ENCODE data around the gene GGACT.
"Not testable (repeated sequence)": the region's sequence is repeated elsewhere in the genome, so short reads cannot be mapped to it uniquely, and the experiment has no call there.

GGACT gene

GRCh38 chr13:100600915-100601314 is 12.3 kb upstream of the GGACT start:
- DNase-seq (ENCODE audit: low read depth in 2 of 2), result no peak

DNA sequence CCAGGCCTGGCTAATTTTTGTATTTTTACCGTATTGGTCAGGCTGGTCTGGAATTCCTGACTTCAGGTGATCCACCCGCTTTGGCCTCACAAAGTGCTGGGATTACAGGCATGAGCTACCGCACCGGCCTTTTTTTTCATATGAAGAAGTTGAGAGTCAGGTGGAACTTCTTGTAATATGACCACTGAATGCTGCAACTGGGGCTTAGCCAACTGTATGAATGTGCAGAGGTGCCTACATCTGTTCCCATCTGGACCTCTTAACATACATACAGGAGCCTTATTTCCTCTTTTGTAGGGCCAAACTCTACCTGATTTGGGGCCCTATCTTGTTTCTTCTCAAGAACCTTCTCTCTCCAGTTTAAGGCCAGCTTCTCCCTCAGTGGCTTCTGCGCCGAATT is 11.9 kb upstream of the GGACT start:
- no peak for DNase-seq (ENCODE audit: low read depth in 2 of 2)

- no peak for DNase-seq (ENCODE audit: low read depth in 2 of 2)
These were observed 8.7 kb upstream of the GGACT start for GRCh38 chr13:100597253-100597652.

DNA sequence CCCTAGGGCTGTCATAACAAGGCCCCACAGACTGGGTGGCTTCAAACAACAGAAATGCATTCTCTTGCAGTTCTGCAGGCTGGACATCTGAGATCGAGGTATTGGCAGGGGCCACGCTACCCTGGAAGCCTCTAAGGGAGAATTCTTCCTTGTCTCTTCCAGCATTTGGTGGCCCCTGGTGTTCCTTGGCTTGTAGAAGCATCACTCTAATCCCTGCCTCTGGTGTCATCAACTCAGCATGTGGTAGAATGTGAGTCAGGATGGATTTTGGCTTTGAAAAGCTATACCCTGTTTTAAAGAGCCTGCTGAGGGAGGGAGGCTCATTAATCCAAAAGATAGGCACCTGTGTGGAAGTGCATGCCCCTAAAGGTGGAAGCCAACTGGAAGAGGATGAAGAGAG is 7.9 kb upstream of the GGACT start:
- no peak for DNase-seq (ENCODE audit: low read depth in 2 of 2)

DNA sequence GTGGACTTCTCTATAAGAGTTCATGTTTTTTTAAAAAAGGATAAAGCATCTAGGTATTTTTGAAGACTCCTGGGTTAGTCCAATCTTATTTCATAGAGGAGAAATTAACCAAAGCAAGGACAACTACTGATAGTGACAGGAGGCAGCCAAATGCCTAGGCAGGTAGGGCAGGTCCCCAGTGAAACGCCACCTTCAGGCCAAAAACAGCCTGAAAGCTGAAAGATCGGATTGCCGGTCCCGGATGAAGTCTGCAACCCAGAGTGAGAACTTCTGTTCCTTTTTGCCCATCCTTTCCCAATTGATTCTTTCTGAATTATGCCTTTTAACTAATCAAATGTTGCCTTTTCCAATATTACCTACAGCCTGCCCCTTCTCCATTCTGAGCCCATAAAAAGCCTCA is 6.1 kb upstream of the GGACT start:
- DNase-seq (ENCODE audit: low read depth in 2 of 2), result no peak

GRCh38 chr13:100594255-100594654 is 5.7 kb upstream of the GGACT start:
- DNase-seq (ENCODE audit: low read depth in 2 of 2), result no peak

DNA sequence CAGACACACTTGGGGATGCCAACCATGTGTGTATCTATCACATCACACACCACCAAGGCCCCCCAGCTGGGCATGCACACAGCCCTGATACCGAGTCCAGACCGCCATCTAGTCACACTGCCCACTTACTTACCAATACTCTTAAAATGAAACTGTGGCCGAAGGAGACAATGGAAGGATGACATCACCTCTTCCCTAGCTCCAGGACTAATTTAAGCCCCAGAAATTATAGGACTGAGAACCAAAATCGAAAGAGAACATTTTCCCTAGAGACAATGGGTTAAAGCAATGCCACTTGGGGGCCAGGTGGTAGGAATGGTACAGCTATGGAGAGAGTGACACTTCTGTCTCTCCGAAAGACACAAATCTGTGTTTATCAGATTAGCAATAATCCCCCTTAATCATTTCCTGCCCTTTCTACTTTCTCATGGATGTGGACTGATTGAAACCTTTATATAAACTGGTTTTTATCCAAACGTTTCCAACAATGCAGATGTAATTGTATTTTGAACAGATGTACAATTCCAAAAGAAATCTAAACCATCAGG is 663 bp upstream of the GGACT start:
- DNase-seq (ENCODE audit: low read depth in 2 of 2), result no peak

- no peak for DNase-seq (ENCODE audit: low read depth in 2 of 2)
These were observed 3.7 kb downstream of the GGACT start for GRCh38 chr13:100584896-100585295.

- no peak for DNase-seq (ENCODE audit: low read depth in 2 of 2)
These were observed 7.1 kb downstream of the GGACT start for GRCh38 chr13:100581504-100581903.

- no peak for DNase-seq (ENCODE audit: low read depth in 2 of 2)
These were observed 7.6 kb downstream of the GGACT start for GRCh38 chr13:100581030-100581429.

DNA sequence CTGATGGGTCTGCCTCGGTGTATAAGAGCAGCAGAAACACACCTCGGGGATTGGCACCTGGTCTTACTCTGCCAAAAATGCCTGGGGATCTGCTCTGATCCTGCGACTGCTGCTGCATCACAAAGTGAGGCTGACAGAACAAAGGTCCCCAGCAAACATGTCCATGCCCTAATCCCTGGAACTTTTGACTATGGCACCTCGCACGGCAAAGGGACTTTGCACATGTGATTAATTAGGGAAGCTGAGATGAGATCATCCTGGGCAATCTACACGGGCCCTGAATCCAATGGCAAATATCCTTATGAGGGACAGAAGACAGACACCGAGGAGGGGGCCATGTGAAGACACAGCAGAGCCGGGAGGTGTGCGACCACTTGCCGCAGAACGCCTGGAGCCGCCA is 8.5 kb downstream of the GGACT start:
- DNase-seq (ENCODE audit: low read depth in 2 of 2), result no peak

DNA sequence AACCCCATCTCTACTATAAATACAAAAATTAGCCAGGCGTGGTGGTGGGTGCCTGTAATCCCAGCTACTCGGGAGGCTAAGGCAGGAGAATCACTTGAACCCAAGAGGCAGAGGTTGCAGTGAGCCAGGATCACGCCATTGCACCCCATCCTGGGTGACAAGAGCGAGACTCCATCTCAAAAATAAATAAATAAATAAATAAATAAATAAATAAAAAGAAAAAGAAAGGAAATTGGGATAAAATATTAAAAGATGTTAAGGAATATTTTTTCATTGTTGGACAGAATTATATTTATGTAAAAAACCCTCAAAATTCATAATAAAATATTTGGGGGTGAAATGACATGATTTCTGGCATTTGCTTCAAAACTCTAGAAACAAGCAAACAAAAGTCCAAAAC is 11.3 kb downstream of the GGACT start:
- DNase-seq (ENCODE audit: low read depth in 2 of 2), result not testable (repeated sequence)

DNA sequence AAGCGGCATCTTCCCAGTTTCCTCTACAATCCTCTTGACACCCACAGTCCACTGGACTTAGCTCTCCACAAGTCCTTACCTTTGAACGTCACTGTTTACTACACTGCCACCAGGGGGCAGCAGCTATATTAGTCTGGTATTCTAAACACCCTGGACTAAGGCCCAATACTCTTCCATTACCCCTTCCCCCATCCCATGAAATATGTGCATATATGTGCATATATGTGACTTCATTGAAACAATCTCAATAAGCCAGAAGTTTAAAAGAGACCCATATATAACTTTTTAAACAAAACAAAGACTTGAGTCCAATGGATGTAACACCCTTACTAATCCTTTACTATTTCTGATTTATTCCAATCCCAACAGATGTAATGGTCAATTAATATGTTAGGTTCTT is 15.5 kb downstream of the GGACT start:
- DNase-seq (ENCODE audit: low read depth in 2 of 2), result peak; percentile 49 to 58

GRCh38 chr13:100566543-100566942 is 22.0 kb downstream of the GGACT start:
- no peak for DNase-seq (ENCODE audit: low read depth in 2 of 2)

GRCh38 chr13:100565286-100565685 is 23.3 kb downstream of the GGACT start:
- no peak for DNase-seq (ENCODE audit: low read depth in 2 of 2)

DNA sequence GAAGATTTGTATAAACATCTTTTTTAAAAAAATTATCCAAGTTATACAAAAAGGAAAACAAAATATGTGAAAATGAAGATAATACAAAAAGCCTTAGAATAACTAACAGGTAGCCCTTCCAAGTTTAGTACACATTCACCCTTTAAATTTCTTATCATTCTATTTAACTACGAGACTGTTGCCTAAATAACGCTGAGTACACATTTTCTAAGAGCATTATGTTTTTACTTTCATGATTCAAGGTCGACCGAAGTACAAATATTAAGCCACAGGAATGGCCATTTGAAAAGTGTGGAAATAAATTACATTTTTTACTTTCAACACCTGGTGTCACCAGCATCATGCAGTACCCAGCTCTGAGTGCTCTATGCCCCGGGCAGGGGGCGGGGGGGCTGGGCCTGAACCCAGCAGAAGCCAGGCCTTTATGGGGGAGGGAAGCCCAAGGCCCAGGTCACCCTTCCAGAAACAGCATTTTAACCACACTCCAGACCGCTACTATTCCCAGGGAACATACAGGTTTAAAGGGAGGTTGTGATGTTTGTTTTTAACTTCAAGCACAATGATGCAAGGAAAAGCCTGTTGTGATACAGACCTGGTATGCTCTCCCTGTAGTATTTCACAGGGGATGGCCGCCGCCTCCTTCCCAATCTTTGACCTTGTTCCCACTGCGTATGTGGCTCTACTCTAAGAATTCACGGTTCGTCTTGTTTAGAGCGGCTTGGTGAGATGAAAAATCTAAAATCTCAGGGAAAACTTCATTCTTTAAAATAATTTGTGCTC is 24.0 kb downstream of the GGACT start:
- no peak for DNase-seq (ENCODE audit: low read depth in 2 of 2)

GRCh38 chr13:100563779-100564178 is 24.8 kb downstream of the GGACT start:
- no peak for DNase-seq (ENCODE audit: low read depth in 2 of 2)

DNA sequence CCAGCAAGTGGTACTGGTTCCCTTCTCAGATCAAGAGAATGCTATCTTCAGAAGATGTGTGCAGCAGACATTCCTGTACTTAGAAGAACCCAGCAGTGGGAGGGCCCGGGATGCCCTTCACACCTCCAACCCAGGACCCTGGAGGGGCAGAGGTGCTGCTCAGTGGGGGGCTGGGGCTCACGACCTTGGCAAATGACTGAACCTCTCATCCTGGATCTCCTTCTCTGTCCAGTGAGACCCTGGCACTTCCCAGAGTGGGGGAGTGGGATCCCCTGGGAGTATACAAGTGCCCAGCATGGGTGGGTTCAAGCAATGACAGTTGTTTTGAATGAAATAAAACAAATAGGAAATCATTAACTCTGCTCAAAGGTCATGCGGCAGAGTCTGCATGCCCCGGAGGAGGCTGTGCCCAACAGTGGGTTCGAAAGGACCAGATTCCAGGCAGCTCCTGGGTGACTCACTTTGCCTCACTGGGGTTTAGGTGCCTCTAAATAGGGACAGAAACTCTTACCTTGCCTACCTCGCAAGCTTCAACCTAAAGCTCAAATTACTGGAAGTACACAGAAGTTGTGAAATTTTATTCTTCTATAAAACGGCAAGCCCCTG is 26.9 kb downstream of the GGACT start:
- DNase-seq (ENCODE audit: low read depth in 2 of 2), result no peak

DNA sequence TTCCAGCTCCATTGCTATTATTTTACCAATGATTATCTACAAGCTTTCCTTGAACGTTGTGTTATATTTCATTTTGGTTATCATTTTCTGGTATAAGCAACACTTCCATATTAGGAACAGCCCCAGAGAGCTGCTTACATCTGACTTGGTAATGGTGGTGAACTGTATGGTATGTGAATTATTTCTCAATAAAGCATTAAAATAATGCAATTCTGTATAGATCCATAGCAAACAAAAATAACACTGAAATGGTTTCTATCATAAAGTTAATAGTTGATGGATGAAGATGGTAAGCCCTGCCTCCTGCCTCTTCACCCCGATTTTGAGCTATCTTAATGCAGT is 27.5 kb downstream of the GGACT start:
- no peak for DNase-seq (ENCODE audit: low read depth in 2 of 2)

DNA sequence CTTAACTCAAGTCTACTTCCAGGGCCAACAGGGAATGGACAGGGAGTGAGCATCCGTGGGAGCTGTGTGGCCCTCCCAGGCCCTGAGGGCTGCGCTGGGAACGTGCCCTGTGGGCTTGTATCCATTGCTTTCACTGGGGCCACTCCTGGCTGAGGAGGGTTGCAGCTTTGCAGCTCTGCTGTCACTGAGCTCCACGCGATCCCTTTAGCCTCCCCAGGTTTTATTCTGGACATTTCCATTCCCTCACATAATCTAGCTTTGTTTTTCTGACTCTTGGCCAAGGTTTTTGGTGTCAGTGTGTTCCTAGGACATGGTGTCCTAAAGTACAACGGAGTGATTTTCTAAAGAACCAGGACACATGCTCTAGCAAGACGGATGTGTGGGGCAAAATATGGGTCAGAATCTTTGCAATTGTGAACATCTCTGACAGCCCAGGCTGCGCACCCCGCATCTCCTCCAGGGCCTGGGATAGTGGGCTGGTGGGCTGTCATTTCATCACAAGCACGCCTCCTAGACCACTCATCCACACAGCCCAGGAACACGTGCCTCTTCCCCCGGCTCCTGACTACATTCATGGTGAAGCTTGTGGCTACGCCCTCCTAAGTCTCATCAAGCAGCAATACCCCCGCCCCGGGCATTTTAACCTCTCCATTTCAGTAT is 28.0 kb downstream of the GGACT start:
- DNase-seq (ENCODE audit: low read depth in 2 of 2), result no peak

GRCh38 chr13:100559886-100560285 is 28.7 kb downstream of the GGACT start:
- DNase-seq (ENCODE audit: low read depth in 2 of 2), result no peak

DNA sequence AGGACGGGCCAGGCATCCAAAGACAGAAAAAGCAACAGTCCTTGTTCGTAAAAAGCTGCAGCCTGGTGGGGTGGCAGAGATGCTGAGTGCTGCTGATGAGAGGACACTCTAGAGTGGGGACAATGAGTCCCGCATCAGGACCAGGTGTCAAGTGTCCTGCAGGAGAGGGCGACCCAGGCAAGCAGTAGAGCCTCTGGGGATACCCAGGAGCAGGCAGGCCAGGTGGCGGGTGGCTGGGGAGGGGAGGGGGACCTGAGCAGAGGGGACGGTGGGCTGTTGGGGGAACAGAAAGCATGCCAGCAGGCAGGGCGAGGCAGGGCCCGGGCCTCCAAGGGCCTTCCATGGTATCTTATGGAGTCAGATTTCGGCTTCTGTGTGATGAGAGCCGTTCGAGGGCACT is 35.8 kb downstream of the GGACT start:
- no peak for DNase-seq (ENCODE audit: low read depth in 2 of 2)

- no peak for DNase-seq (ENCODE audit: low read depth in 2 of 2)
These were observed 39.3 kb downstream of the GGACT start for GRCh38 chr13:100549316-100549715.

Data from stimulated activated CD8-positive, alpha-beta memory T cell treated with anti-CD3 and anti-CD28 coated beads, Interleukin-7, amount 100 ng/mL, for 4 hours (primary cell).